ENCODE results near the gene RTN4RL1. TPM values are rescaled to one million over a fixed set of nuclear protein-coding genes. Genes with fewer than 3 reads are reported as not detected.

The RTN4RL1 gene
- total and polyA plus RNA-seq, 12 donors: 1.3 to 9.4 (median 6.1) TPM

DNA sequence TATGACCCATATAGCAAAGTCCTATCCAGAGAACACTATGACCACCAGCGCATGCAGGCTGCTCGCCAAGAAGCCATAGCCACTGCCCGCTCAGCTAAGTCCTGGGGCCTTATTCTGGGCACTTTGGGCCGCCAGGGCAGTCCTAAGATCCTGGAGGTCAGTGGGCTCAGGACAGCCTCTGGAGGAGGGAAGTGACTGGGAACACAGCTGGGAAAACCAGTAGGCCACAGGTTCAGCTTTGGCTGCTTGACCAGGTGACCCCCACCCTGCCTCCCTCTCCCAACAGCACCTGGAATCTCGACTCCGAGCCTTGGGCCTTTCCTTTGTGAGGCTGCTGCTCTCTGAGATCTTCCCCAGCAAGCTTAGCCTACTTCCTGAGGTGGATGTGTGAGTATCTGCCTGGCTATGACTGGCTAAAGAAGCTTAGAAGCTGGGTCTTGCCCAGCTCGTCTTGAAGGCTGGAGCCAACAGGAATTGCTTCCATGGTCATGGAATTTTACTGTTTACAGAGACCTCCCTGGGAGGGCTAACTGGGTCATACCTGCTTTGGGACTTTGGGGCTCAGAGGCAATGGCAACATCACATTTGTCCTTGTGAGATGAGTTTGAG, 15.2 kb upstream of the RTN4RL1 start:
- TF ChIP-seq, protein P1, sequence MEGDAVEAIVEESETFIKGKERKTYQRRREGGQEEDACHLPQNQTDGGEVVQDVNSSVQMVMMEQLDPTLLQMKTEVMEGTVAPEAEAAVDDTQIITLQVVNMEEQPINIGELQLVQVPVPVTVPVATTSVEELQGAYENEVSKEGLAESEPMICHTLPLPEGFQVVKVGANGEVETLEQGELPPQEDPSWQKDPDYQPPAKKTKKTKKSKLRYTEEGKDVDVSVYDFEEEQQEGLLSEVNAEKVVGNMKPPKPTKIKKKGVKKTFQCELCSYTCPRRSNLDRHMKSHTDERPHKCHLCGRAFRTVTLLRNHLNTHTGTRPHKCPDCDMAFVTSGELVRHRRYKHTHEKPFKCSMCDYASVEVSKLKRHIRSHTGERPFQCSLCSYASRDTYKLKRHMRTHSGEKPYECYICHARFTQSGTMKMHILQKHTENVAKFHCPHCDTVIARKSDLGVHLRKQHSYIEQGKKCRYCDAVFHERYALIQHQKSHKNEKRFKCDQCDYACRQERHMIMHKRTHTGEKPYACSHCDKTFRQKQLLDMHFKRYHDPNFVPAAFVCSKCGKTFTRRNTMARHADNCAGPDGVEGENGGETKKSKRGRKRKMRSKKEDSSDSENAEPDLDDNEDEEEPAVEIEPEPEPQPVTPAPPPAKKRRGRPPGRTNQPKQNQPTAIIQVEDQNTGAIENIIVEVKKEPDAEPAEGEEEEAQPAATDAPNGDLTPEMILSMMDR (IDR thresholded peaks at IDR 0.05): no peak
- no peak for TF ChIP-seq POLR2A (IDR thresholded peaks at IDR 0.05)
- 83 to 94% (median 92%) methylated on average over 3 to 7 of the region's 7 CpGs for WGBS, 4 donors
- H3K36me3 ChIP-seq (replicated peaks in 1 of 2): peaks cover 0 to 47% of the 10 kb centered on the region in 2 donors
- peaks cover 15 to 29% of the 10 kb centered on the region in 2 donors for H3K4me1 ChIP-seq (replicated peaks in 1 of 2)
- intact Hi-C loops (cut with DNase I): no loop called here
- DNase-seq: peak in 2 of 7 donors; percentile 26 to 54
- no peak overlapping the region for H3K4me3 ChIP-seq
- peak overlapping the region in 3 of 5 donors; percentile 91 to 100 (median 93) for H3K27ac ChIP-seq
- no peaks in the 10 kb centered on the region for H3K9me3 ChIP-seq (replicated peaks in 1 of 3)
- H3K27me3 ChIP-seq: no peaks in the 10 kb centered on the region

DNA sequence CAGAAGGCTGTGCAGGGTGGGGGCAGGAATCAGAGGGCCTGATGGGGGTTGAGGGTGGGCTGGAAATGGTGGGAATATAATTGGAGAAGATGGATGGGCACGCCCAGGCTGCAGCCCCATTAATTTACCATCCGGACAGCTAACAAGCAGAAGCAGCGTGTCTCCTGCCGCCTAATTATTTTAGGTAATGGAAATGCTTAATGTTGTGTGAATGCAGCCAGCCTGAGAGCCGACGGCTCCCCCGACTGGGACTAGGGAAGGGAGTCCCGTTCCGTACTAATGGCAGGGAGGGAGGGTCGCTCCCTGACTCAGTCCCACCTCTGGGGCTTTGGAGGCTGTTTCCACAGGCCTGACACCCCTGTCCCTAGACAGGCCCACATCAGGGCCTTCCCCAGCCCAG, 12.0 kb upstream of the RTN4RL1 start:
- no peak for DNase-seq
- Histone ChIP-seq H3K9me3 (replicated peaks in 1 of 3) (no peaks in the 10 kb centered on the region), H3K36me3 (replicated peaks in 1 of 2) (peaks cover 0 to 39% of the 10 kb centered on the region in 2 donors), H3K27ac (no peak overlapping the region), H3K4me3 (no peak overlapping the region), H3K4me1 (replicated peaks in 1 of 2) (peaks cover 8 to 10% of the 10 kb centered on the region in 2 donors), H3K27me3 (no peaks in the 10 kb centered on the region)
- intact Hi-C loops (cut with DNase I): no loop called here
- WGBS, 4 donors: 86 to 92% (median 88%) methylated on average over 9 to 10 of the region's 10 CpGs
- TF ChIP-seq, protein P1 (IDR thresholded peaks at IDR 0.05): no peak
- TF ChIP-seq POLR2A (IDR thresholded peaks at IDR 0.05): no peak

DNA sequence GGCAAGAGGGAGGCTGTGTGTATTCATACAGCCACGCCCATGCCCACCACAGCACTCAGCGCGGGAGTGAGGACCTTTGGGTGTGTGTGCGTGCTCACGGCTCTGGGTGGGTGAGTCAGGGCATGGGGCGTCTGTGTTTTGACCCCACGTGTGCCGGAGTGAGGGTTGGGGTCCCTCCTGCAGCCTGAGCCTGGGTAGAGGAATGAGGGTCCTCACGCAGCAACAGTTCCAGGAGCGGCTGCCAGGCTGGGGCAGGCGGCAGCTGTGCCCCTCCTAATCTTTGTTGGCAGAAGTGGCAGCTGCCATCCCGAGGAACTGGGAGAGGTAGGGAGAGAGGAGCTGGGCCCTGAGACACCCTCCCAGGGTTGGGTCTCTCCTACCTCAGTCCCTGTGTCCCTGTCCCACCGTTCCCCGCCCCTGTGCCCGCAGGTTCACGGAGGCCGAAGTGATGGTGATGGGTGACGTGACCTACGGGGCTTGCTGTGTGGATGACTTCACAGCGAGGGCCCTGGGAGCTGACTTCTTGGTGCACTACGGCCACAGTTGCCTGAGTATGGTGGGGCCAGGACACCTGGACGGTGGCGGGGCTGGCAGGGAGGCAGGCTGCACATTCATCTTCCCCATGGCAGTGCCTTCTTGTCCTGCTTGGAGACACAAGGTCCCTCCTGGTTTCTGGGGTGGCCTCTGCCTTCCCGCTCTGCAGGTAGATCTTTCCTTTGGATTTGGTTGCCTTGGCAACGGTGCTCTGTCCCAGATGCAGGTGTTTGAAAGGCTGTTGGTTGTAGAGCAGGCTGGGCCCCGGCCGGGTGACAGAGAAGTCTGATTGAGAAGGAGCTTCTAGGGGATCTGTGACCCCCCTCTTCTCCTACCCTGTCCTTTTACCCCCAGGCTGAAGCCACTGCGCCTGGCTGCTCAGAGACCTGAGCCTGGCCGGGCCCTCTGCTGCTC, 10.7 kb upstream of the RTN4RL1 start:
- DNase-seq: no peak
- no peak overlapping the region for H3K27ac ChIP-seq
- H3K9me3 ChIP-seq (replicated peaks in 1 of 3): no peaks in the 10 kb centered on the region
- TF ChIP-seq, protein P1 (IDR thresholded peaks at IDR 0.05): no peak
- no peak for TF ChIP-seq POLR2A (IDR thresholded peaks at IDR 0.05)
- 80 to 92% (median 90%) methylated on average over 4 to 29 of the region's 29 CpGs for WGBS, 4 donors
- peaks cover 3 to 5% of the 10 kb centered on the region in 2 donors for H3K4me1 ChIP-seq (replicated peaks in 1 of 2)
- H3K27me3 ChIP-seq: no peaks in the 10 kb centered on the region
- H3K36me3 ChIP-seq (replicated peaks in 1 of 2): peaks cover 0 to 39% of the 10 kb centered on the region in 2 donors
- intact Hi-C loops (cut with DNase I): no loop called here
- no peak overlapping the region for H3K4me3 ChIP-seq

DNA sequence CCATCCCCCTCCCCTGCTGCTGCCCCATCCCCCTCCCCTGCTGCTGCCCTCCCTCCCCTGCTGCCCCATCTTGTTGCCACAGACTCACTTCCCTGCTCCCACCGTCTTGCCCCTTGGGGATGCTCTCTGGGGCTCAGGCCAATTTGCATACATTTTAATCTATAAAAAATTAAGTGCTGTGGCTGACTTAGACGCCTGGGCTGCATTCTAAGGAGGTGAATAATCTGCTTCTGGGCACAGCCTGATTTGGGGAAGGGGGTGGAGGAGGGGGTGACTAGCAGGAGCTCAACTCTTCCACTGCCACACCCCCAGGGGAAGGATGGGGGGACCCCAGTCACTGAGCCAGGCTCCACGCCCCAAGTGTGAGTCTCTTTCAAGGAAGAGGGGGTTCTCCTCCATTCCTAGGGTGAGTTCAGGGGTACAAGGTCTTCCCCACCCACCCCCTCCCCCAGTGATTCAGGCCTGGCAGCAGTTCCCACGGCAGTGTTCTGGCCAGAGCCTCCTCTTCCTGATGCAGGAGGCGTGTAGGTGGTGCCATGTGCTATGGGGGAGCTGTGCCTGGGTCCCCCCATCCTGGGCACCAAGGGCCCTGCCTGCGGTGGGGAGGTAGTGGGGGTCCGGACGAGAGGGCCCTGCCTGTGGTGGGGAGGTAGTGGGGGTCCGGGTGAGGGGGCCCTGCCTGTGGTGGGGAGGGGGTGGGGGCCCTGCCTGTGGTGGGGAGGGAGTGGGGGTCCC, 9.8 kb upstream of the RTN4RL1 start:
- WGBS, 4 donors: 56 to 73% (median 62%) methylated on average over 2 to 9 of the region's 9 CpGs
- H3K27me3 ChIP-seq: no peaks in the 10 kb centered on the region
- H3K4me3 ChIP-seq: no peak overlapping the region
- H3K36me3 ChIP-seq (replicated peaks in 1 of 2): peaks cover 0 to 32% of the 10 kb centered on the region in 2 donors
- TF ChIP-seq, protein P1 (IDR thresholded peaks at IDR 0.05): no peak
- intact Hi-C loops (cut with DNase I): no loop called here
- no peak for DNase-seq
- H3K4me1 ChIP-seq (replicated peaks in 1 of 2): peaks cover 0 to 7% of the 10 kb centered on the region in 2 donors
- no peak overlapping the region for H3K27ac ChIP-seq
- H3K9me3 ChIP-seq (replicated peaks in 1 of 3): no peaks in the 10 kb centered on the region
